Activated CD4-positive, CD25-positive, alpha-beta regulatory T cell treated with anti-CD3 and anti-CD28 coated beads, Interleukin-2, amount 50 U/mL, for 72 hours (primary cell): ENCODE data around the gene ZC3H8.
A peak's percentile ranks its signal among the peaks of the same experiment; 100 is the strongest.

ENCODE experiments used
- DNase-seq: peaks from one replicate; pipeline ENCODE4 v3.0.0; 2021

The ZC3H8 gene

DNA sequence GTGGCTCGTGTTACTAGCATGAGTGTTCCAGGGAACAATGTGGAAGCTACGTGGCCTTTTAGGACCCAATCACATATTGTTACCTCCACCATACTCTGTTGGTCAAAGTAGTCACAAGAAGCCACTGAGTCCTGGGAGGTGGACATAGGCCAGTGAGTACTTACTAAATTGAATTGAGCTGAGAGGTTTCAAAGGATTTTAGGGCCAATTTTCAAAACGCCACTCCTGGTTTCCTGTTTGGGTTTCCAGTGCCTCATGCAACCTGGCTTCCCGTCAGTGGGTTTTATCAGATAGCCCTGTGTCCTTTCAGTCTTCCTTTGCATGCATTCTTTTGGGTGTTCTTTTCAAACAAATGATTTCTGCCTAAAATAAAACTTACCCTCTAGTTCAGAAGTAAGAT is 60.4 kb downstream of the ZC3H8 start:
- no peak for DNase-seq

- DNase-seq = no peak
Observed at GRCh38 chr2:112194028-112194427, 60.8 kb downstream of the ZC3H8 start.

DNA sequence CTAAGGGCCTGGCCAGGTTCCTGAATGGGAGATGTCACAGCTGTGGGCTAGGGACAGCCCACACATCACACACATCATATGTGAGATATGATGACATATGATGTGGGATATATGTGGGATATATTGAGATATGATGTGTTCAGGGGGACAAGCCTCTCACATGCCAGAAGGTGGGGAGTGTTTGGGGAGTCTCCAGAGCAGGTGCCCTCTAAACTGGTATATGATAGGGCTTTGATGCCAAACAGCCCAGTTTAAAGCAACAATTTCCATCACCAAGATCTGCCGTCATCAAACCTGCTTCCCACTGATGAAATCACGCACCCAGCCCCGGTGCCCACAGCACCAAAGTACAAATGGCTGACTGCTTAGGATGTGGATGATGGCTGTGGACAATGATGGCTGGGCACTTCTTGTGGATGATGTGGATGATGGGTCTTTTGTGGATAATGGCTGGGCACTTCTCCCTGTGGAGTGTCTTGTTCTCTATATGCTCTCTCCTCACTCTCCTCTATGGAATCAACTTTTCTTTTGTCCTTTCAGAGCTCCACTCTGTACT is 65.8 kb downstream of the ZC3H8 start:
- no peak for DNase-seq

- peak; percentile 68 for DNase-seq
Observed at GRCh38 chr2:112187805-112188596, 66.8 kb downstream of the ZC3H8 start.

DNA sequence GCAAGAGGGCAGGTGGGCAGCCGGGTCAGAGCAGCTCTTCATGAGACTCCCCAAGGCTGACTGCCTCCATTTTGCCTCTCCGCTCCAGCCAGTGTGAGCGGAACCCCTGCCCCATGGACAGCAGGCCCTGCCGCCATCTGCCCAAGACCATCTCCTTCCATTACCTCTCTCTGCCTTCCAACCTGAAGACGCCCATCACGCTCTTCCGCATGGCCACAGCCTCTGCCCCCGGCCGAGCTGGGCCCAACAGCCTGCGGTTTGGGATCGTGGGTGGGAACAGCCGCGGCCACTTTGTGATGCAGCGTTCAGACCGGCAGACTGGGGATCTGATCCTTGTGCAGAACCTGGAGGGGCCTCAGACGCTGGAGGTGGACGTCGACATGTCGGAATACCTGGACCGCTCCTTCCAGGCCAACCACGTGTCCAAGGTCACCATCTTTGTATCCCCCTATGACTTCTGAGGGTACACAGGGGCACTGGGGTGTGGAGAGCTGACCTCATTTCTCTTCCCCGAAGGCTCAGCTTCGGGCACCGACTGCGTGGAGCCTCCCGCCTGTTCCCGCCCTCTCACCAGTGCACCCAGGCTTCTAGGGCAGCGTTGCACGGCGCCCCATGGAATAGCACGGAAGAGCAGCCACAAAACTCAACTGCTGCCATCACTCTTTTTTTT is 67.7 kb downstream of the ZC3H8 start:
- DNase-seq = peak; percentile 37

- DNase-seq = no peak
Observed at GRCh38 chr2:112185131-112185530, 69.7 kb downstream of the ZC3H8 start.

GRCh38 chr2:112184121-112184520 is 70.7 kb downstream of the ZC3H8 start:
- DNase-seq = no peak

GRCh38 chr2:112183327-112184025 is 71.4 kb downstream of the ZC3H8 start:
- DNase-seq = peak; percentile 40

GRCh38 chr2:112182581-112183034 is 72.2 kb downstream of the ZC3H8 start:
- peak; percentile 68 for DNase-seq

- peak; percentile 74 for DNase-seq
Observed at GRCh38 chr2:112181571-112182290, 73.1 kb downstream of the ZC3H8 start.

GRCh38 chr2:112175958-112176573 is 78.8 kb downstream of the ZC3H8 start:
- no peak for DNase-seq

GRCh38 chr2:112175333-112175732 is 79.5 kb downstream of the ZC3H8 start:
- no peak for DNase-seq

GRCh38 chr2:112174383-112174782 is 80.5 kb downstream of the ZC3H8 start:
- no peak for DNase-seq

- no peak for DNase-seq
Observed at GRCh38 chr2:112173646-112174319, 81.1 kb downstream of the ZC3H8 start.

DNA sequence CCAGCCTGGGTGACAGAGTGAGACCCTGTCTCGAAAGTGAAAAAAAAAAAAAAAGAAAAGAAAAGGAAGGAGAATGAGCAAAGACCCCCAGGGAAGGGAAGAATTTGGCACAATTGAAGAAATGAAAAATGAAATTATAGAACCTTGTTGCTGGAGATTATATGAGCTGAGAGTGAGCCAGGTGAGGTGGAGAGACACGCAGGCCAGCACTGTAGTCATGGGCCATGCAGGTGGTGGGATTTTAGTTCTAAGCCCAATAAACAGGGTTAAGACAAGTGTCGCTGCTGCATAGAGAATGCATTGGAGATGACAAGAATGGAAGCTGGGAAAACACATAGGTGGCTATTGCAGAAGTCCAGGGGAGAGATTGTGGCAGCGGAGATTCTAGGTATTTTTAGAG is 84.3 kb downstream of the ZC3H8 start:
- DNase-seq = no peak

GRCh38 chr2:112168422-112169124 is 86.3 kb downstream of the ZC3H8 start:
- DNase-seq = no peak

- no peak for DNase-seq
Observed at GRCh38 chr2:112166806-112167499, 87.9 kb downstream of the ZC3H8 start.

DNA sequence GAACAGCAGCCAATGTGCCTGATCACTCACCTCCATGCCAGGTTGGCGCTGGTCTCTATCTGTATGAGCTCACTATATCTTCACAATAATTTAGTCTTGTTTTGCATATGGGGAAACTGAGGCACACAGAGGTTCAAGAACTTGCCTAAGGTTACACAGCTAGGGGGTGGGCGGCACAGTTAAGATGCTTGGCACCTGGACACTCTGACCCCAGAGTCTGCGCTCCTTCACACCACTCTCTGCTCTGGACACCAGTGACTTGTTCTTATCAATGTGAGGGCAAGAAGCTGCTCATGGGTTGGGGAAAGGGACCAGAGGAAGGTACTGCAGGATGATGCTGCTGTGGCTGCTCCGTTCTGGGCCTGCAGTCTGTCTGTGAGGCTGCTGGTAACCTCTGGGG is 89.5 kb downstream of the ZC3H8 start:
- DNase-seq = no peak

GRCh38 chr2:112164876-112165275 is 90.0 kb downstream of the ZC3H8 start:
- DNase-seq = no peak

DNA sequence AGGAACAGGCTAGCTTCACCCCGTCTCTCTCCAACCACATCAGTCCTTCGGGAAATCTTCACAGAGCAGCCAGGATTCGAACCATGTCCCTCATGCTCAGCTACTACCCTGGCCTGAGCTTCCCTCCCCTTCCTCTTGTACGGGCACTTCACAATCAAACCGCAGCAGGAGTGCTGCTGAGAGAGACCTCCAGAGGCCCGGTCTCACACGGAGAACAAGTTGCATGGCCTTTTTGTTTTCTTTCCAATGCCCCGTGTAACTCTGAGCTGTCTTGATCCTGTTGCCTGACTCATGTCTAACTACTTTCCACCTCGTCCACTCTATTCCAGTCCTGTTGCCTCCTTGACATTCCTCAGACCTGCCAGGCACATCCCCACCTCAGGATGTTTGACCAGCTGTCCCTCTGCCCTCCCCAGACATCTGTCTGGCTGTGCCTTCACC is 91.3 kb downstream of the ZC3H8 start:
- DNase-seq = no peak
